Lower lobe of right lung (tissue), 2 donors: ENCODE data around the gene HADHB. TPM values are rescaled to one million over a fixed set of nuclear protein-coding genes. Genes with fewer than 3 reads are reported as not detected.

Experiments used
- ATAC-seq, 2 donors: fragments of 200-7000 bp; cut with Tn5 transposase; one replicate each; pipeline ENCODE4 v1.9.1; 2020 to 2022; ENCODE audit warnings: mild to moderate bottlenecking in 2 of 2, moderate library complexity in 2 of 2
- DNase-seq: peaks from one replicate; pipeline ENCODE4 v3.0.0-alpha.2; 2020
- H3K27ac ChIP-seq: fragments of 200-600 bp; one replicate; pipeline ENCODE4 v1.8.0; 2022
- H3K27me3 ChIP-seq: fragments of 200-600 bp; one replicate; pipeline ENCODE4 v1.8.0; 2022; ENCODE audit warnings: low read depth
- H3K36me3 ChIP-seq: fragments of 200-600 bp; one replicate; pipeline ENCODE4 v1.8.0; 2022; ENCODE audit warnings: mild to moderate bottlenecking
- H3K4me1 ChIP-seq: fragments of 200-600 bp; one replicate; pipeline ENCODE4 v1.8.0; 2022
- H3K4me3 ChIP-seq: fragments of 200-600 bp; one replicate; pipeline ENCODE4 v1.8.0; 2022; ENCODE audit warnings: mild to moderate bottlenecking
- H3K9me3 ChIP-seq: fragments of 200-600 bp; one replicate; pipeline ENCODE4 v1.8.0; 2022
- CTCF ChIP-seq: fragments of 200-600 bp; IDR thresholded peaks from one replicate; pipeline ENCODE4 v1.8.0; 2022; ENCODE audit warnings: antibody characterized with exemption, mild to moderate bottlenecking
- intact Hi-C: fragments of 100-400 bp; cut with DNase I; formaldehyde crosslinking; loops from one replicate; pipeline ENCODE4 v1.11.0; 2022
- long read RNA-seq: library from polyadenylated mRNA; unstranded; transcript quantifications from one replicate; pipeline ENCODE4 v2.0.0, GENCODE V29; 2021
- total RNA-seq: library from RNA; stranded (reverse); fragmentation: NEBNext Ultra II Directional; extraction: Animal tissue kit (Norgen Biotek cat#: 25700); gene quantifications from one replicate; pipeline ENCODE4 v1.2.1, GENCODE V29; 2021
- donor health status: DM: no; HTN: yes; CAD: no; lungs with severe emphysema.

Gene HADHB
- total RNA-seq, result 119 TPM
- long read RNA-seq, transcript HADHB-201 (16 exons, 2,044 nt), result major isoform, 157 of 187 reads
- long read RNA-seq, partial matches to known transcripts, result 10 of 187 reads
- long read RNA-seq, other reads (novel, unspliced or antisense), result 16 of 187 reads

GRCh38 chr2:26244309-26245230 lies at the start of gene HADHB, which contains the start of gene HADHA:
Gene HADHB (plus strand): TSS chr2:26244939. CDS start chr2:26254255, 9,316 bp downstream.
Gene HADHA (minus strand): TSS chr2:26244632. CDS start chr2:26244596, 36 bp downstream.
- Histone ChIP-seq H3K36me3 (no peaks in the 10 kb centered on the region), H3K4me1 (peaks cover 57% of the 10 kb centered on the region), H3K27ac (peak within 1 kb of the TSS; percentile 96), H3K27me3 (no peaks in the 10 kb centered on the region), H3K4me3 (peak within 1 kb of the TSS; percentile 89), H3K9me3 (no peaks in the 10 kb centered on the region)
- ATAC-seq (peak; percentile 98), DNase-seq (peak; percentile 94)
- intact Hi-C loops, result no loop called here
- peak; percentile 39 for TF ChIP-seq CTCF

GRCh38 chr2:26195040-26195984 lies 49.4 kb upstream of the HADHB start:
- H3K4me3 ChIP-seq, result no peak overlapping the region
- H3K27me3 ChIP-seq, result no peaks in the 10 kb centered on the region
- TF ChIP-seq CTCF, result no peak
- ATAC-seq, result no peak
- H3K27ac ChIP-seq, result no peak overlapping the region
- peaks cover 99% of the 10 kb centered on the region for H3K36me3 ChIP-seq
- DNase-seq, result no peak
- no peaks in the 10 kb centered on the region for H3K4me1 ChIP-seq
- H3K9me3 ChIP-seq, result no peaks in the 10 kb centered on the region
- intact Hi-C loops, result no loop called here

- H3K36me3 ChIP-seq, result peaks cover 99% of the 10 kb centered on the region
- H3K27me3 ChIP-seq, result no peaks in the 10 kb centered on the region
- peak in 1 of 2 donors; percentile 47 for ATAC-seq
- intact Hi-C loops, result no loop called here
- TF ChIP-seq CTCF, result no peak
- no peaks in the 10 kb centered on the region for H3K9me3 ChIP-seq
- H3K4me1 ChIP-seq, result no peaks in the 10 kb centered on the region
- H3K27ac ChIP-seq, result no peak overlapping the region
- H3K4me3 ChIP-seq, result no peak overlapping the region
- no peak for DNase-seq
These were observed 47.9 kb upstream of the HADHB start for GRCh38 chr2:26196683-26197418.

GRCh38 chr2:26197516-26197915 lies 47.2 kb upstream of the HADHB start:
- Histone ChIP-seq H3K4me1 (no peaks in the 10 kb centered on the region), H3K27me3 (no peaks in the 10 kb centered on the region), H3K27ac (no peak overlapping the region), H3K36me3 (peaks cover 99% of the 10 kb centered on the region), H3K4me3 (no peak overlapping the region), H3K9me3 (no peaks in the 10 kb centered on the region)
- intact Hi-C loops, result no loop called here
- TF ChIP-seq CTCF, result no peak
- no peak for DNase-seq
- no peak for ATAC-seq
